Astrocyte (in vitro differentiated cells and primary cell): ENCODE data around the gene NDUFA6. TPM values are rescaled to one million over a fixed set of nuclear protein-coding genes. Genes with fewer than 3 reads are reported as not detected.

Source experiments
- DNase-seq: peaks from one replicate; pipeline ENCODE4 v3.0.0-alpha.2; 2010; ENCODE audit warnings: low read depth
- FAIRE-seq: peaks from 2 replicates; lab custom pipeline; 2011; peaks lifted over from hg19 to GRCh38; lab: Jason Lieb, UNC
- H2AFZ ChIP-seq: 2 replicates; pipeline ENCODE4 v1.6.0; 2012; ENCODE audit warnings: low read depth, low read length, inconsistent platforms
- H3K27ac ChIP-seq: 2 replicates; pipeline ENCODE4 v1.5.1; 2011; ENCODE audit warnings: low read depth, low read length, inconsistent platforms
- H3K27me3 ChIP-seq: 2 replicates; pipeline ENCODE4 v1.6.0; 2011; ENCODE audit warnings: low read length, inconsistent platforms; ENCODE audit not compliant: insufficient read depth
- H3K36me3 ChIP-seq: 2 replicates; pipeline ENCODE4 v1.5.1; 2011; ENCODE audit warnings: low read length, inconsistent platforms; ENCODE audit not compliant: insufficient read depth
- H3K4me1 ChIP-seq: 2 replicates; pipeline ENCODE4 v1.5.1; 2011; ENCODE audit warnings: low read length, inconsistent platforms; ENCODE audit not compliant: insufficient read depth
- H3K4me2 ChIP-seq: 2 replicates; pipeline ENCODE4 v1.6.0; 2012; ENCODE audit warnings: low read length, inconsistent platforms
- H3K4me3 ChIP-seq: 2 replicates; pipeline ENCODE4 v1.5.1; 2011; ENCODE audit warnings: low read depth, mild to moderate bottlenecking, low read length, inconsistent platforms; ENCODE audit not compliant: insufficient read depth
- H3K79me2 ChIP-seq: 2 replicates; pipeline ENCODE4 v1.6.0; 2012; ENCODE audit warnings: mild to moderate bottlenecking, low read length, inconsistent platforms; ENCODE audit not compliant: insufficient read depth
- H3K9ac ChIP-seq: 2 replicates; pipeline ENCODE4 v1.6.0; 2012; ENCODE audit warnings: mild to moderate bottlenecking, low read length, inconsistent platforms
- H3K9me3 ChIP-seq: 2 replicates; pipeline ENCODE4 v1.5.1; 2012; ENCODE audit warnings: low read depth, mild to moderate bottlenecking, low read length, inconsistent platforms; ENCODE audit not compliant: insufficient read depth
- H4K20me1 ChIP-seq: 2 replicates; pipeline ENCODE4 v1.6.0; 2012; ENCODE audit warnings: low read length, inconsistent platforms; ENCODE audit not compliant: insufficient read depth
- H3K27ac Mint-ChIP-seq: one replicate; pipeline ENCODE4 v1.8.0; 2021; ENCODE audit warnings: mild to moderate bottlenecking, mixed read lengths; ENCODE audit not compliant: unreplicated experiment
- H3K27me3 Mint-ChIP-seq: one replicate; pipeline ENCODE4 v1.8.0; 2021; ENCODE audit warnings: low read depth, mixed read lengths; ENCODE audit not compliant: unreplicated experiment
- H3K36me3 Mint-ChIP-seq: one replicate; pipeline ENCODE4 v1.8.0; 2021; ENCODE audit warnings: low read depth, mixed read lengths; ENCODE audit not compliant: unreplicated experiment
- H3K4me1 Mint-ChIP-seq: one replicate; pipeline ENCODE4 v1.8.0; 2021; ENCODE audit warnings: low read depth, mixed read lengths; ENCODE audit not compliant: unreplicated experiment
- H3K4me3 Mint-ChIP-seq: one replicate; pipeline ENCODE4 v1.8.0; 2021; ENCODE audit warnings: mild to moderate bottlenecking, moderate library complexity, mixed read lengths; ENCODE audit not compliant: unreplicated experiment
- H3K9me3 Mint-ChIP-seq: one replicate; pipeline ENCODE4 v1.8.0; 2021; ENCODE audit warnings: mild to moderate bottlenecking, mixed read lengths; ENCODE audit not compliant: unreplicated experiment
- CTCF ChIP-seq: IDR thresholded peaks from 2 replicates; pipeline ENCODE4 v1.5.1; 2011; ENCODE audit warnings: low read depth, mild to moderate bottlenecking, inconsistent platforms, low read length, moderate library complexity; ENCODE audit not compliant: insufficient read depth
- EZH2 ChIP-seq: IDR thresholded peaks from 2 replicates; pipeline ENCODE4 v1.6.1; 2012; ENCODE audit warnings: mild to moderate bottlenecking, low read length, inconsistent platforms; ENCODE audit not compliant: insufficient read depth
- total RNA-seq: library from RNA; stranded (reverse); gene quantifications from 2 replicates; pipeline ENCODE4 v1.2.1, GENCODE V29; 2021

The NDUFA6 gene
- total RNA-seq, 1 donor from 2014 or later = 58.6 TPM

DNA sequence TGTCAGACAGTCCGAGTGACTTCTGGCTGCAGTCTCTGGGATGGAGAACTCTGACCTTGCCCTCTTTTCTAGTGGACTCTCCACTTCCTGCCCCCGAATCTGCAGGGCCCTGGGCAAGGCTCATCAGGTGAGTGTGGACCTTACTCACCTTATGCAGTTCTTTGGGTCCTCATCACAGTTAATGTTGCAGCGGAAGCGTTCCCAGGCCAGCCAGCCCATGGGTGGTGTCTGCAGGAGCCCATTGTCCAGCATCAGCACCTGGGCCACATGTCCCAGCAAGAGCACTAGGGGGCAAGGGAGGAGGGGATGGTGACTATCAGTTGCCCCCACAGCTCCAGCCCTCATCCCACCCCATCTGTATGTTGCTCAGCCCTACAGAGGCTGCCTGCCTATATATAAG lies 22.3 kb downstream of the NDUFA6 start:
- Histone ChIP-seq H3K79me2 (no peaks in the 10 kb centered on the region), H3K4me2 (no peak overlapping the region), H4K20me1 (no peaks in the 10 kb centered on the region), H3K36me3 (no peaks in the 10 kb centered on the region), H3K4me3 (no peak overlapping the region), H3K4me1 (peaks cover 14% of the 10 kb centered on the region), H3K9me3 (no peaks in the 10 kb centered on the region), H3K27ac (no peak overlapping the region), H3K9ac (no peak overlapping the region), H2AFZ (no peak overlapping the region), H3K27me3 (no peaks in the 10 kb centered on the region)
- FAIRE-seq (no peak), DNase-seq (no peak)
- Mint-ChIP-seq H3K36me3 (peaks cover 11% of the 10 kb centered on the region), H3K4me1 (no peaks in the 10 kb centered on the region), H3K27ac (no peak overlapping the region), H3K9me3 (peaks cover 6% of the 10 kb centered on the region), H3K4me3 (no peak overlapping the region), H3K27me3 (no peaks in the 10 kb centered on the region)
- no peak for TF ChIP-seq CTCF
- no peak for TF ChIP-seq EZH2

GRCh38 chr22:42067671-42068251 lies 22.8 kb downstream of the NDUFA6 start:
- Histone ChIP-seq H3K27ac (no peak overlapping the region), H3K79me2 (no peaks in the 10 kb centered on the region), H3K27me3 (no peaks in the 10 kb centered on the region), H3K36me3 (no peaks in the 10 kb centered on the region), H3K9me3 (no peaks in the 10 kb centered on the region), H3K4me2 (no peak overlapping the region), H4K20me1 (no peaks in the 10 kb centered on the region), H2AFZ (no peak overlapping the region), H3K9ac (no peak overlapping the region), H3K4me3 (no peak overlapping the region), H3K4me1 (peaks cover 14% of the 10 kb centered on the region)
- TF ChIP-seq CTCF (no peak), EZH2 (no peak)
- Mint-ChIP-seq H3K4me1 (no peaks in the 10 kb centered on the region), H3K36me3 (peaks cover 11% of the 10 kb centered on the region), H3K27me3 (no peaks in the 10 kb centered on the region), H3K27ac (no peak overlapping the region), H3K9me3 (peaks cover 2% of the 10 kb centered on the region), H3K4me3 (no peak overlapping the region)
- DNase-seq = no peak
- FAIRE-seq = no peak

DNA sequence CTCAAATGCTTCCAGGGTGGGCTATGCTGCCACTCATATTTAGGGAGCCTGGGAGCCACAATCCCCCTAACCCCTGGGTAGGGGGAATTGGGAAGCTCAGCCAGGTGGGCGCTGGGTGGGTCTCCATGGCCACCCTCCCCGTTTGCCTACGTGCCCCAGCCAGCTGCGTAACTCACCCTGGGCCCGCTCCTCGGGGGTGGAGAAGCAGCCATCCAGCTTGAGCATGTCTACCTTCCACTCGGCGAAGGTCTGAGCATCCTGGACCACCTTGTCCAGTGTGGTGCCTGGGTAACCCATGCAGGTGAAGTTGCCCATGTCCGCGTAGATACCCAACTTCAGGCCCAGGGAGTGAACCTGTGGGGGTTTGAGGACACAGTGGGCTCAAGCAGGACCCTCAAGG lies 23.6 kb downstream of the NDUFA6 start:
- Histone ChIP-seq H4K20me1 (no peaks in the 10 kb centered on the region), H3K4me2 (no peak overlapping the region), H2AFZ (no peak overlapping the region), H3K9me3 (no peaks in the 10 kb centered on the region), H3K27ac (no peak overlapping the region), H3K9ac (no peak overlapping the region), H3K79me2 (no peaks in the 10 kb centered on the region), H3K4me1 (peaks cover 14% of the 10 kb centered on the region), H3K27me3 (no peaks in the 10 kb centered on the region), H3K4me3 (no peak overlapping the region), H3K36me3 (no peaks in the 10 kb centered on the region)
- Mint-ChIP-seq H3K4me3 (no peak overlapping the region), H3K27ac (no peak overlapping the region), H3K27me3 (no peaks in the 10 kb centered on the region), H3K36me3 (peaks cover 11% of the 10 kb centered on the region), H3K4me1 (no peaks in the 10 kb centered on the region), H3K9me3 (no peaks in the 10 kb centered on the region)
- FAIRE-seq = no peak
- TF ChIP-seq EZH2 (no peak), CTCF (no peak)
- DNase-seq = no peak
